T-helper 17 cell (primary cell): ENCODE data around the gene IGSF9. TPM values are rescaled to one million over a fixed set of nuclear protein-coding genes. Genes with fewer than 3 reads are reported as not detected.

Experiments used
- ATAC-seq: fragments of 150-1000 bp; cut with Tn5 transposase; 2 replicates; pipeline ENCODE4 v1.10.0; 2021; ENCODE audit warnings: mild to moderate bottlenecking, moderate library complexity
- DNase-seq, 3 donors: peaks; one replicate each; pipeline versions ENCODE4 v3.0.0 to v3.0.0-alpha.2; 2020 to 2021
- H3K9me3 ChIP-seq: one replicate; pipeline ENCODE4 v1.7.0; 2013; ENCODE audit warnings: low read length, mild to moderate bottlenecking; ENCODE audit not compliant: control insufficient read depth, poor library complexity, severe bottlenecking
- H3K27ac Mint-ChIP-seq: one replicate; pipeline ENCODE4 v1.8.0; 2022; ENCODE audit warnings: mild to moderate bottlenecking, moderate library complexity, mixed read lengths
- H3K27me3 Mint-ChIP-seq: one replicate; pipeline ENCODE4 v1.8.0; 2022; ENCODE audit warnings: mixed read lengths
- H3K36me3 Mint-ChIP-seq: one replicate; pipeline ENCODE4 v1.8.0; 2022; ENCODE audit warnings: low read depth, mixed read lengths
- H3K4me1 Mint-ChIP-seq: one replicate; pipeline ENCODE4 v1.8.0; 2022; ENCODE audit warnings: mild to moderate bottlenecking, mixed read lengths
- H3K4me3 Mint-ChIP-seq: one replicate; pipeline ENCODE4 v1.8.0; 2022; ENCODE audit warnings: mild to moderate bottlenecking, moderate library complexity, mixed read lengths
- total RNA-seq, 4 donors: library from RNA in 2 of 4; stranded (reverse) in 2 of 4; gene quantifications; one replicate each; pipeline ENCODE4 v1.2.3 and lab custom pipeline; 2022 to 2026

IGSF9 gene
- total RNA-seq, 2 donors from 2014 or later = 0.07 TPM; not detected in 1

DNA sequence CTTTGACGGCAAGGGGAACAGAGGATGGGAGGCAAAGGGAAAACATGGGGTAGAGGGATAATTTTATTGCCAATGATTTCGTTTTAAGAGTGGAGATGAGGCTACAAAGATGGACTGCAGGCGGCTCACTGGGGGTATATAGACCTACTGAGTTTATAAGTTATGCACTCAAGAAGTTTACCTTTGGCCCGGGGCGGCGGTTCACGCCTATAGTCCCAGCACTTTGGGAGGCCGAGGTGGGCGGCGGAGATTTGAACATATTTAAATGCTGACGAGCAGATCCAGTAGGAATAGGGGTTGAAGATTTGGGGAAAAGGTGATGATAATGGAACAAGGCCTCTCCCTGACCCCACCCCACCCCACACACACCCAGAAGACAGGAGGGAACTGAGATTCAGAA lies 16.8 kb upstream of the IGSF9 start:
- DNase-seq (no peak), ATAC-seq (no peak)
- Mint-ChIP-seq H3K4me3 (no peak overlapping the region), H3K4me1 (peaks cover 2% of the 10 kb centered on the region), H3K36me3 (peaks cover 3% of the 10 kb centered on the region), H3K27ac (no peak overlapping the region), H3K27me3 (peaks cover 58% of the 10 kb centered on the region)
- no peaks in the 10 kb centered on the region for H3K9me3 ChIP-seq

GRCh38 chr1:159961636-159962035 lies 16.2 kb upstream of the IGSF9 start:
- H3K9me3 ChIP-seq = no peaks in the 10 kb centered on the region
- no peak overlapping the region for H3K4me3 Mint-ChIP-seq
- H3K27ac Mint-ChIP-seq = no peak overlapping the region
- peaks cover 5% of the 10 kb centered on the region for H3K36me3 Mint-ChIP-seq
- ATAC-seq (no peak), DNase-seq (no peak)
- peaks cover 55% of the 10 kb centered on the region for H3K27me3 Mint-ChIP-seq
- H3K4me1 Mint-ChIP-seq = peaks cover 2% of the 10 kb centered on the region

DNA sequence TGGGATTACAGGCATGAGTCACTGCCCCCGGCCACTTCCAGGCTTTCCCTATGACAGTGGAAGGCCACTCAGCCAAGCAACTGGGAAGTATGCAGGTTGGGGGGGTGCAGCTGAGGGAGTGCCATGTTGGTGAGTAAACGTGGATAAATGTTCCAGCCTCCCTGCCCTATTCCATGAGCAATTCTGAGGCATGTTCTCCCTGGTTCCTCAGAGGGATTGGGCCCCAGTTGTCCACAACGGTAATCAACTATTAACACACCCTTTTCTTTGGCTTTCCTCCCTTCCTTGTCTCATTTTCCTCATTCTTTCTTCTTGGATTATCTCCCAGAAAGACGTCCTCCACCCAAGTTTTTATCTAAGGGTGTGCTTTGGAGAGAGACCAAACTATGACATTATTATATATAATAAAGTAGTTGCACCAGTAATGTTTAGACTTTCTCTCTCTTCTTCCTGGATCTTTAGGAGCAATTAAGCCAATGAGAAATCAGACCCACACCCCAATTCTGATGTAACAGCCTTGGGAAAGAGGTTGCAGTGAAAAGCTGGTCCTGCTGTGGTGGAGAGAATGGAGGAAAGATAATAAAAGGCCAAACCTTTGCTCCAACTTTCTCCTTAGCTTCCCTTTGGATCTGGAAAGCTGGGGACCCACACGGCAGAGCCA lies 15.4 kb upstream of the IGSF9 start:
- peaks cover 7% of the 10 kb centered on the region for H3K36me3 Mint-ChIP-seq
- ATAC-seq (no peak), DNase-seq (no peak)
- no peak overlapping the region for H3K4me3 Mint-ChIP-seq
- no peaks in the 10 kb centered on the region for H3K9me3 ChIP-seq
- H3K27me3 Mint-ChIP-seq = peaks cover 55% of the 10 kb centered on the region
- H3K4me1 Mint-ChIP-seq = peaks cover 5% of the 10 kb centered on the region
- H3K27ac Mint-ChIP-seq = no peak overlapping the region

DNA sequence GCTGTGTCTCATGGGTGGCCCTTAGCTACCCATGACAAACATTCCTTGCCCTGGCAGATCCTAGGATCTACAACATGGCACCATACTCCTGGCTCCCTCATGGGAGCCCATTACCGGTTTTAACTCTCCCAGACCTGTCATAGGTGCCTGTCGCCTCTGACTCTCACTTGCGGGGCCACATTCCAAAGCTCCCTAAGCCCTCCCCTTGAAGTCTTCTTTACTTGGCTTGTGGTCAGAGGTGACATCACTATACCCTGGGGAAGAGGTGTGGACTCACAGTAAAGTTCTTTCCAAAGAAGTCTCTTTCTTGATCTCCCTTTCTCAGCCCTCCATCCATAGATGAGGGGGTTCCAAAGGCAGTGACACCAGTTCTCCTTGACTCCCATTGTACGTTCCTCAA lies 14.0 kb upstream of the IGSF9 start:
- no peak for DNase-seq
- H3K27me3 Mint-ChIP-seq = peaks cover 55% of the 10 kb centered on the region
- ATAC-seq = no peak
- H3K4me3 Mint-ChIP-seq = no peak overlapping the region
- H3K9me3 ChIP-seq = no peaks in the 10 kb centered on the region
- no peak overlapping the region for H3K27ac Mint-ChIP-seq
- peaks cover 5% of the 10 kb centered on the region for H3K4me1 Mint-ChIP-seq
- H3K36me3 Mint-ChIP-seq = peaks cover 7% of the 10 kb centered on the region

DNA sequence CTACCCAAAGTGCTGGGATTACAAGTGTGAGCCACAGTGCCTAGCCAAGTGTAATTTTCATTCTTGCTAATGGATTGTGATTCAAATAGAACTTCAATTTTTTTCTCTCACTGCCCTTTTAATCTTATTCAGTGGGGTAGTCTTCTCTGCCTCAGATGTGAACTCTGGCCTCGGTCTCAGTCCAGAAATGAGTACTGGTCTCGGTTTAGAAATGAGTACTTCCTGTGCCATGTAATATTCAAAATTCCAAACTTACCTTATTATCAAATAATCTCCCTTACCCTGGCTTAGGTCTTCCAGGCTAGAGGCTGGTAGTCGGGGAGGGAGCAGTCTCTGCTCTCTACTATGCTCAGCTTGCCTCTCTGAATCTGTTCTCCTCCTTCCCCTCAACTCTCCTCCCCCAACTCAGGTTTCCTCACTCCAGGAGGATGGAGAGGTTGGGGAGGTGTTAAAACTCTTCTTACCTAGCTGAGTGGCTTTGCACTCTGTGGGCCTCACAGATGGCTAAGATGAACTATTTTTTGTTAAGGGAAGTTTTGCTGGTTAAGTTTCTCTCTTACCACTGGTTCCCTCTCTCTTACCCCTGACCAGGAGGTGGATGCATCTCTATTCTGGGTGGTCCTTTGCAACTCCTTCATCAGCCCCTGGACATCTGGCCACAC lies 13.4 kb upstream of the IGSF9 start:
- ATAC-seq (no peak), DNase-seq (no peak)
- peaks cover 8% of the 10 kb centered on the region for H3K4me1 Mint-ChIP-seq
- H3K9me3 ChIP-seq = no peaks in the 10 kb centered on the region
- H3K27ac Mint-ChIP-seq = peak overlapping the region; percentile 49
- H3K4me3 Mint-ChIP-seq = no peak overlapping the region
- peaks cover 60% of the 10 kb centered on the region for H3K27me3 Mint-ChIP-seq
- peaks cover 10% of the 10 kb centered on the region for H3K36me3 Mint-ChIP-seq

DNA sequence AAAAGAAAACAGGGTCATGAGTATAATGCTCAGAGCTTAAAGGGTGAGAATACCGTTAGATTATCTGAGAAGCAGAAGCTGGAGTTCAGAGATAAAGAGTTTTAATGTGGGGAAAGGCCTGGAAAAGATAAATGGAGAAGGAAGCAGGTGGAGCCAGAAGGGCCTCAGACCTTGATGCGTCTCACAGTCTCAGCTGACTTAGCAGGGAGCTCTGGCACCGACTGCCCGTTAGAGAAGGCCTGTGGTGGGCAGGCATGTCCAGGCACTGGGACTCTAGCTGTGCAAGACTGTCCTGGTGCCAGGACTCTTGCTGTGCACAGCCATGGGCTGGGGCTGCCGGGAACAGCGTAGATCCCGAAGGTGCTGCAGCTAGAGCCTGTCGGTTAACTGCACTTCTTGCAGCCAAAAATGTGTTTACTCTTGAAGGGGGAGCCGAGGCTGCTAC lies 12.4 kb upstream of the IGSF9 start:
- H3K4me3 Mint-ChIP-seq = no peak overlapping the region
- H3K27ac Mint-ChIP-seq = no peak overlapping the region
- no peak for DNase-seq
- peaks cover 8% of the 10 kb centered on the region for H3K4me1 Mint-ChIP-seq
- H3K9me3 ChIP-seq = no peaks in the 10 kb centered on the region
- peaks cover 68% of the 10 kb centered on the region for H3K27me3 Mint-ChIP-seq
- peaks cover 10% of the 10 kb centered on the region for H3K36me3 Mint-ChIP-seq
- ATAC-seq = no peak

GRCh38 chr1:159955456-159955855 lies 10.0 kb upstream of the IGSF9 start:
- ATAC-seq (no peak), DNase-seq (no peak)
- H3K4me1 Mint-ChIP-seq = peaks cover 10% of the 10 kb centered on the region
- H3K27me3 Mint-ChIP-seq = peaks cover 73% of the 10 kb centered on the region
- peaks cover 14% of the 10 kb centered on the region for H3K36me3 Mint-ChIP-seq
- no peaks in the 10 kb centered on the region for H3K9me3 ChIP-seq
- no peak overlapping the region for H3K4me3 Mint-ChIP-seq
- no peak overlapping the region for H3K27ac Mint-ChIP-seq

DNA sequence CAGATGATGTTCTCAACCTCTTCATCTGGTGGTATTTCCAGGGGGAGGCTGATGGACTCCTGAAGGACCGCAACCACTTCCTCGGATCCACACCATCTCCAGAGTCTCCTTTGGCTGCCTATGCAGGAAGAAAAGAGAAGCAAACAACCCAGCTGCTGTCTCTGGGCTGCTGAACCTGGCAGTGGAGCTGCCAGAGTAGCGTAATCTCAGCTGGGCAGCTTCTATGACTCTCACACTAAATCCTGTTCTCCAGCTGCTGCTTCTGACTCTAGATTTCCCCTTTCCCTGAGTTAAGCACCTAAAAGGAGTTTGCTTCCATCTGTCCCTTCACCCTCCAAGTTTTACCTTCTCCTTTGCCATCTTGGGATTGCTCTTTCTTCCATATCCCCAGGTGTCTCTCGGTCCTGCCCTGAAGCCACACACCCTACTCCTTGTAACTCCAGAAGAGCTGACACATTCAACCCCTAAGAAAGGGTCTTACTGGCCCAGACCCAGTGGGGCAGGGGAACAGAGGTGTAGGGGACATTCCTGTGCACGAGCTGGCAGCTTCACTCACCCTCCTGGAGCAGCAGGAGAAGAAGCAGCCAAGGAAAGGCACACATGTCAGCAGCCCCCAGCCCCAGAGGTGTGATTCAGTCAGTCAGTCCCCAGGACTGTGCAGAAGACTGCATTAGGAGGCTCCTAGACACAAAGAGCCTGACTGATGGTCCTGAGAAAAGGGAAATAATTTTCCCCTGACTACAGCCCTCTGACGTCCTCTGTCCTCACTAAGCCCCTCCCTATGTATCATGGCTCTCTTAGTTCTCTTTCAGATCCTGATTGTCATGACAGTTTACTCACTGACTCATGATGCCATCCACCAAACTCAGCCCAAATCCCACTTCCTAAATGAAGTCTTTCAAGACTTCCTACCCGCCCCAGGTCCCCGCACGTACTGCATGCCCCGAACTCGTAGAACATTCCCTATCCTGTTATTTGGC lies 8.4 kb upstream of the IGSF9 start, which contains the start of gene SLAMF9:
Gene SLAMF9 (minus strand): TSS at position 702 of the 980 bp plus-strand sequence. CDS start 100 bp downstream, at position 602.
- H3K27ac Mint-ChIP-seq = no peak within 1 kb of the TSS
- H3K9me3 ChIP-seq = no peaks in the 10 kb centered on the region
- DNase-seq = no peak
- H3K4me3 Mint-ChIP-seq = no peak within 1 kb of the TSS
- peaks cover 76% of the 10 kb centered on the region for H3K27me3 Mint-ChIP-seq
- peak; percentile 53 for ATAC-seq
- H3K4me1 Mint-ChIP-seq = peaks cover 13% of the 10 kb centered on the region
- H3K36me3 Mint-ChIP-seq = peaks cover 15% of the 10 kb centered on the region

GRCh38 chr1:159952932-159953331 lies 7.5 kb upstream of the IGSF9 start:
- DNase-seq = no peak
- H3K27me3 Mint-ChIP-seq = peaks cover 73% of the 10 kb centered on the region

DNA sequence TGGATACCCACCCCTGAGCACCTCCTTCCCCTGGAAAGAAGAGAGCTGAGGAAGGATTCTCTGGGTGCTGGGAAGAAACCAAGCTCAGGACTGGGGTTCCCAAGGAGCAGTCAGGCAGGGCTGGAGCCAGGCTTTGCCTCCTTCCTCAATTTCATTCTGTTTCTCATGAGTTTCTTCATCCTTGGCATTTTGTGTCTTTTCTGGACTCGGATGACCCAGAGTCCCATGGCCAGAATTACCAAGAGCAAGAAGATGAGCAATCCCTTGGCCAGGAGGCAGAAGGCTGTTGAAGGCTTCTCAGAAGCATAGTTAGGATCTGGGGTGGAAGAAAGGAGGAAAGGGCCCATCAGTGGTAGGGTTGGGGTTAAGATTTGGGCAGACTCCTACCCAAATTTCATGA lies 6.1 kb upstream of the IGSF9 start:
- Mint-ChIP-seq H3K27ac (no peak overlapping the region), H3K27me3 (peaks cover 70% of the 10 kb centered on the region), H3K36me3 (peaks cover 13% of the 10 kb centered on the region), H3K4me1 (peaks cover 12% of the 10 kb centered on the region), H3K4me3 (no peak overlapping the region)
- no peak for DNase-seq
- no peak for ATAC-seq
- H3K9me3 ChIP-seq = no peaks in the 10 kb centered on the region

More at GRCh38 chr1:159952932-159953331, 7.5 kb upstream of the IGSF9 start:
- Mint-ChIP-seq H3K4me1 (peaks cover 13% of the 10 kb centered on the region), H3K27ac (no peak overlapping the region), H3K36me3 (peaks cover 15% of the 10 kb centered on the region), H3K4me3 (no peak overlapping the region)
- no peak for ATAC-seq
- no peaks in the 10 kb centered on the region for H3K9me3 ChIP-seq

DNA sequence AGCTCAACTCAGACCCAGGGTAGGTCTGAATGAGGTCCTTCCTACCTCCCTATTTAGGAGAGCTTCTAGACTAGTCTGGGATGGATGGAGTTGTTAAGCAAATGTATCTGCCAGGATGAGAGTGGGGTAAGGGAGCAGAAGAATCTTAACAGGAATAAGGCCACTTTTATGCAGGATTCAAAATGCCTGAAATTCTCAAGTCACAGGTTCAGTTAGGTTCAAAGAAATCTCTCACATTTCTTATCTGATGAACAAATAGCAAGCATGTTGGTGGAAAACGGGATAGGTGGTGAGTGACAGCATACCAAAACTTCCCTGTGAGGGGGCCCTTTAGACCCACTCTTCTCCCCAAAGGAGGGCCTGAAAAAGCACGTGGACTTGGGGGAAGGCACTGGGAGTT lies 5.6 kb upstream of the IGSF9 start:
- ATAC-seq (no peak), DNase-seq (no peak)
- no peaks in the 10 kb centered on the region for H3K9me3 ChIP-seq
- H3K4me3 Mint-ChIP-seq = no peak overlapping the region
- H3K27ac Mint-ChIP-seq = peak overlapping the region; percentile 11
- peaks cover 64% of the 10 kb centered on the region for H3K27me3 Mint-ChIP-seq
- peaks cover 11% of the 10 kb centered on the region for H3K4me1 Mint-ChIP-seq
- peaks cover 11% of the 10 kb centered on the region for H3K36me3 Mint-ChIP-seq

DNA sequence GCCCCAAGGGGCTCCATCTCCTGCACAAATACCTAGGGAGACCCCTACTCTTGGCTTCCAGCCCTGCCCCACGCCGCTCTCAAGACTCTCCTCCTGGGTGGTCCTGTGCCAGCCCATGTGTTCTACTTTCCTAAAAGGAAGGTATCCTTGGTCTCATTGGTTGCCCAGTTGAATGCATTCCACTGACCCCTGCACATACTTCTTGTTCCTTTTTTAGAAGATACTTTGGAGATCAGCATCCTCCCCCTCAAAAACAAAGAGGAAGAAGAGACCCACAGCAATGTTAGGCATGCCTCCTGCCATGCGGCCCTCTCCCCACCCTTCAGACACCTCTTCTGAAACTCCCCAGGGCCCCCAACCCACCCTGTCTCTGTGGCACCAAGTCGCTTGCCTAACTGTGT lies 4.6 kb upstream of the IGSF9 start:
- peaks cover 11% of the 10 kb centered on the region for H3K36me3 Mint-ChIP-seq
- no peaks in the 10 kb centered on the region for H3K9me3 ChIP-seq
- no peak for DNase-seq

GRCh38 chr1:159949123-159949522 lies 3.7 kb upstream of the IGSF9 start:
- no peaks in the 10 kb centered on the region for H3K9me3 ChIP-seq
- peaks cover 8% of the 10 kb centered on the region for H3K36me3 Mint-ChIP-seq
- H3K27me3 Mint-ChIP-seq = peaks cover 64% of the 10 kb centered on the region
- H3K27ac Mint-ChIP-seq = no peak overlapping the region
- DNase-seq = no peak
- H3K4me3 Mint-ChIP-seq = no peak overlapping the region
- peaks cover 21% of the 10 kb centered on the region for H3K4me1 Mint-ChIP-seq
- ATAC-seq = no peak

More for the DNA sequence above, 4.6 kb upstream of the IGSF9 start:
- Mint-ChIP-seq H3K27ac (peak overlapping the region; percentile 11), H3K4me1 (peaks cover 20% of the 10 kb centered on the region), H3K27me3 (peaks cover 64% of the 10 kb centered on the region), H3K4me3 (no peak overlapping the region)
- ATAC-seq = no peak
